GM12801 (cell line): Measurements from ENCODE around the gene AGRN.

Source experiments
- TF ChIP-seq, protein P1 (sequence below): IDR thresholded peaks from one replicate; pipeline ENCODE4 v1.5.1; 2011; ENCODE audit warnings: control low read depth; ENCODE audit not compliant: insufficient read length; ENCODE audit errors: extremely low read depth

Gene AGRN

DNA sequence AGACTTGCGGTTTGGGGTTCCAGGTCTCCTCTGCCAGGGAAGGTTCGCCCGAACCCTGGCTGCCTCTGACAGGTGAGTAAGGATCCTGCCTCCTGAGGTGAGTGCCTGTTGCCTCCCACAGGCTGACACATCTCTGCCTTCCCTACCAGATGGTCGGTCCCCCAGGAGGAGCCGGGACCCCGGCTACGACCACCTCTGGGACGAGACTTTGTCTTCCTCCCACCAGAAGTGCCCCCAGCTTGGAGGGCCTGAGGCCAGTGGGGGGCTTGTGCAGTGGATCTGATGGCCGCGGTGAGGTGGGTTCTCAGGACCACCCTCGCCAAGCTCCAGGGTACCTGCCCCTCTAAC lies 45.7 kb upstream of the AGRN start:
- TF ChIP-seq, protein P1, sequence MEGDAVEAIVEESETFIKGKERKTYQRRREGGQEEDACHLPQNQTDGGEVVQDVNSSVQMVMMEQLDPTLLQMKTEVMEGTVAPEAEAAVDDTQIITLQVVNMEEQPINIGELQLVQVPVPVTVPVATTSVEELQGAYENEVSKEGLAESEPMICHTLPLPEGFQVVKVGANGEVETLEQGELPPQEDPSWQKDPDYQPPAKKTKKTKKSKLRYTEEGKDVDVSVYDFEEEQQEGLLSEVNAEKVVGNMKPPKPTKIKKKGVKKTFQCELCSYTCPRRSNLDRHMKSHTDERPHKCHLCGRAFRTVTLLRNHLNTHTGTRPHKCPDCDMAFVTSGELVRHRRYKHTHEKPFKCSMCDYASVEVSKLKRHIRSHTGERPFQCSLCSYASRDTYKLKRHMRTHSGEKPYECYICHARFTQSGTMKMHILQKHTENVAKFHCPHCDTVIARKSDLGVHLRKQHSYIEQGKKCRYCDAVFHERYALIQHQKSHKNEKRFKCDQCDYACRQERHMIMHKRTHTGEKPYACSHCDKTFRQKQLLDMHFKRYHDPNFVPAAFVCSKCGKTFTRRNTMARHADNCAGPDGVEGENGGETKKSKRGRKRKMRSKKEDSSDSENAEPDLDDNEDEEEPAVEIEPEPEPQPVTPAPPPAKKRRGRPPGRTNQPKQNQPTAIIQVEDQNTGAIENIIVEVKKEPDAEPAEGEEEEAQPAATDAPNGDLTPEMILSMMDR: no peak

DNA sequence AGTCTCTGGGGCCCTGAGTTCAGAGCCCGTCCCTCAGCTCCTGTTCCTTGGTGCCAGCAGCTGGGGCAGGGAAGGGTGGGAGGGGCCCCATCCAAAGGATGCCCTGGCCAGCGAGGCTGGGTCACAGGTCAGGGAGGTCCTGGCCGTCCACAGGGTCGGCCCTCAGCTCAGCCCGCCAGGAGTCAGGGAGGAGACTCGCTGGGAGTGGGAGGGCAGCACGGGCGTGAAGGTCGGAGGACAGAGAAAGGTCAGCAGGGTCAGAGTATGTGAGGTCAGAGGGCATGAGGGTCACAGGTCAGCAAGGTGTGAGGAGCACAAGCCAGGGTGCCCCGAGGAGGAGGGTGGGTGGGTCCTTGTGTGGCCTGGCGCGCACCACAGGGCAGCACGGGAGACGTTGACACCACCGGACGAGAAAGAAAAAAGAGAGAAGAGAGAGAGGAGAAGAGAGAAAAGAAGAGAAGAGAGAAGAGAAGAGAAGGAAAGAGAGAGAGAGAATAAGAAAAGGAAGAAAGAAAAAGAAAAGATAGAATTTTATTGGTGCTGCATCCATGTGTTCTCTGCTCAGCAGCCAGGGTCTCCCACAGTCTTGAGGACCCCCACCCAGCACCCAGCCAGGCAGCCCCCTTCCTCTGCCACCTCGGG lies 45.1 kb upstream of the AGRN start:
- TF ChIP-seq, protein P1: no peak

DNA sequence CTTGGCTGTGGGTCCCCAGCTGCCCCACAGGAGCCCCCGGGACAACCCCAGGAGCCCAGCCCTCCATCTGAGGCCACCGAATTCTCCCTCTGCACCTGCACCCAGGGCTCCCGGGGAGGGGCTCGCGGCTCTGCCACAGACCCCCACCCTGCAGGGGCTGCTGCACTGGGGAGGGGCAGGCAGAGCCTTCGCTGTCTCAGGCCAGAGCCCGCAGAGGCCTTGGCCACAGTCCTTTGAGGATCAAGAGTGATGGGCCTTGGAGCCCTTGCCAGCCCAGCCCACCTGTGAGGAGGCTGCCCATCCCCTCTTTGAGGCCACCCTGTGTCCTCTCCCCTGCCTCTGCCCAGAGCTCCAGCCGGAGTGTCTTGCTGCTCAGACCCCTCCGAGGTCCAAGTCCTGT lies 44.6 kb upstream of the AGRN start:
- TF ChIP-seq, protein P1: no peak

DNA sequence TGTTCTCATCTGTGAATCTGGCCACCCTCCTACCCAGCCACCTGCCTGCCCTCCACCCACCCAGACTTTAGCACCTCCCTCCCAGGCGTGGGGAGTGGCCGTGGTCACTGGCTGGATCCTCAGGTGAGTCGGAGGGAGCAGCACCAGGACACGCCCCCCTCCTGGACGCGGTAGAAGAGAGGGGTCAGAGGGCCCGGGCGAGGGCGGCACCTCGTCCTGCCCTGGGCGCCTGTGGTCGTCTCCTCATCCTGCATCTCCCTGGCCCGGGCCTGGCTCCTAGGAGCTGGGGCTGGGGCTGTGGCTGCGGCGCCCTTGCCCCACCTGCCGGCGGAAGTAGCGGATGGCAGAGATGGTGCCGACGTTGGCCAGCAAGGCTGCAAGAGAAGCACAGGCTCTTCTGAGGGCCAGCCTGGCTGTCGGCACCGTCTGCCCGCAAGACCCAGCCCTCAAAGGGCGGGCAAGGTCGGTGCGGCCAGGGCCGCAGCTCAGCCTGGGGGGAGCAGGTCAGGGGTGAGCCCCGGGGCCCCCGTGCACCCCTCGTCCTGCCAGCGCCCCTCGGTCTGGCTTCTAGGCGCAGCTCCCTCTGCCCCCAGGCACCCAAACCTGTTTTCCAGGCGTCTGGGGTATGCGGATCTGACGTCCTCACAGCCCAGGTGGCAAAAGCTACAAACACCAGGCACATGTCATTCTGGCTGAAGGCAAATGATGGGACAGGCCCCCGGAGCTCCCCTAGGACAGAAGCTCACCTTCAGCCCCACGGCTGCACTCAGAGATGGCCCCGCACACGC lies 43.8 kb upstream of the AGRN start:
- TF ChIP-seq, protein P1: no peak

DNA sequence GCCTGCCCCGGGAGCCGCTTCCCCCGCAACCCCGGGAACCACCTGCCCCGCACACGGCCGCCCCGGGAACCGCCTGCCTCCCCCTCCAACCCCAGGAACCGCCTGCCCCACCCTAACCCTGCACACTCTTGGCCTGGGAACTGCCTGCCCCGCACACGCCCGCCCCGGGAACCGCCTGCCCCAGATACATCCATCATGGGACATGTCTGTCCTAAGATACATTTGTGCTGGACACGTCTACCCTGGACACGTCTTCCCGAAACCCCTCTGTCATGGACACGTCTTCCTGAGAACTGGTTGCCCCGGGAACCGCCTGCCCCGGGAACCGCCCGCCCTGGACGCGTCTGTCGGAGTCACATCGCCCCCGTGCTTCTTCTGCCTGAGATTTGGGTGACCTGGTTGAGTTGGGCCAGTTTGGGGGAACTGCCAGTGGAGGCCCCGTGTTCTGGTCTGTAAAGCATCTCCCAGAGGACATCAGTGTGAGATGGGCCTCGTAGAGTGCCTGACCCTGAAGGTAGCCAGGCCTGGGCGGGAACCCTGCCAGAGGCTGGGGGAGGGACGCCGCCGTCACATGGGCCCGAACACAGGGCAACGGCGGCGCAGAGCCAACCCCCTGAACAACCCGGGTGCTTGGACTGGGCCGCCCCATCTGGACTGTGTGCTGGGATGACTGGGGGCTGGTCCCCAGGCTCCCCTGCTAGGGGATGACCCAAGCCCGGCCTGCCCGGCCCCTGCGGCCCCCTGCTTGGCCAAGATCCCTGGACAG lies 41.7 kb upstream of the AGRN start:
- TF ChIP-seq, protein P1: no peak

DNA sequence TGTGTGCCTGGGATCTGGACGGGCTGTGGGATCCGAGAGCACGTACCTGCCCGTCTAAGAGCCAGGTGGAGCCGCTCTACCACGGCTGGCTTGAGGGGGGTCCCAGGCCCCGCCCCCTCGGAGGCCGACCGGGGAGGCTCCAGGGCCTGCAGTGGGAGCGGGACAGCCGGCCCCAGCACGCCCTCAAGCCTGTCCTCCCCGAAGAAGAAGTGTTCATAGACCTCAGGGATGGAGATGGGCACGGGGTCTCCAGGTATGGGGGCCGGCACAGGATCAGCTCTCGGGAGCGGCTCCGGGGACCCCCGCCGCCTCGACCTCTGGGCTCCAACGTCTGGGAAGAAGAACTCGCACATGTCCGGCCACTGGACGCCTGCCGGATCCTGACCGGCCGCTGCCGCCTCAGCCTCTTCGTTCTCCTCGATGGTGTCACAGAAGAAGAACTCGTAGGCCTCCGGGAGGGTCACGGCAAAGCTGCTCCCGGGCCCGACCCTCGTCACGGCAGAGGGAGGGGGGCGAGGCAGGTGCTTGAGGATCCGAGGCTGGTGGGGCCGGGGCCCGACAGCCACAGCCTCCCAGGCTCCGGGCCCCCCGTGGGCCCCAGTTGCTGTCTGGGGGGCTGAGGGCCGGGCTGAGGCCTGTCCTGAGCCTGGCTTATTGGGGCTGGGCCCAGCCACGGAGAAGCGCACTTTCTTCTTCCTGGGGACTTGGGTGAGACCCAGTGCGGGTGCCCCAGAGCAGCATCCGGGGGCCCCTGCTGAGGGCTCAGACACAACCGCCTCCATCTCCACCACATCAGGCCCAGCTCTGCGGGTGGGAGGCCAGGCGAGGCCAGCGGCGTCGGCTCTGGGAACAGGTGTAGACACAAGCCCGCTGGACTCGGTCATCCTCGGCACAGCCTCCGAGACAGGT lies 40.8 kb upstream of the AGRN start:
- TF ChIP-seq, protein P1: no peak

DNA sequence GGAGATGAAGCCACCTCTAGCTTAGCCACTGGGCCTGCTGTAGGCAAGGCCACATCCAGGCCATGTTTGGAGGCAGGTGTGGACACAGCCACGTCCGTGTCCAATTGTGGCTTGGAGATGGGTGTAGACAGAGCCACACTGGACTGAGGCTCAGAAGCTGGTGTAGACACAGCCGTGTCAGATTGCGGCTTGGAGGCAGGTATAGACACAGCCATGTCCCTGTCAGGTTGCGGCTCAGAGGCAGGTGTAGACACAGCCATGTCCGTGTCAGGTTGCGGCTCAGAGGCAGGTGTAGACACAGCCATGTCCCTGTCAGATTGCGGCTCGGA lies 40.2 kb upstream of the AGRN start:
- TF ChIP-seq, protein P1: no peak
